A673 (cell line): ENCODE results near the gene ACSL4. TPM values are rescaled to one million over a fixed set of nuclear protein-coding genes. Genes with fewer than 3 reads are reported as not detected.

Experiments used
- BruUV-seq: library from RNA; stranded (reverse); fragments of 400-500 nt; replicated peaks from 2 replicates; lab custom pipeline; 2021; lab: Mats Ljungman, UMichigan
- CTCF ChIA-PET: fragments of 300-600 bp; sonication (Branson Sonifier 250); formaldehyde crosslinking; loops from one replicate; lab custom pipeline; 2022; ENCODE audit warnings: antibody characterized with exemption; lab: Charles Lee
- POLR2A ChIA-PET: fragments of 300-600 bp; sonication (Branson Sonifier 250); formaldehyde crosslinking; loops from one replicate; lab custom pipeline; 2022; ENCODE audit warnings: antibody characterized with exemption; ENCODE audit not compliant: low non-redundant PET; lab: Charles Lee
- DNase-seq: peaks from one replicate; pipeline ENCODE4 v3.0.0-alpha.2; 2015; ENCODE audit warnings: low spot score
- H3K27ac ChIP-seq: fragments of 200-600 bp; sonication (generic); 2 replicates; pipeline ENCODE4 v1.5.1; 2016; ENCODE audit warnings: mixed run types, low read depth, mild to moderate bottlenecking, mixed read lengths, antibody characterized with exemption, low read length; ENCODE audit not compliant: poor library complexity, severe bottlenecking
- H3K27me3 ChIP-seq: fragments of 200-600 bp; sonication (generic); replicated peaks from 2 replicates; pipeline ENCODE4 v1.6.1; 2017; ENCODE audit warnings: mixed run types, low read depth, mild to moderate bottlenecking, mixed read lengths, antibody characterized with exemption, low read length; ENCODE audit not compliant: insufficient read depth, poor library complexity
- H3K36me3 ChIP-seq: fragments of 200-600 bp; sonication (generic); 2 replicates; pipeline ENCODE4 v1.6.1; 2016; ENCODE audit warnings: mixed run types, mild to moderate bottlenecking, mixed read lengths, antibody characterized with exemption, low read length; ENCODE audit not compliant: insufficient read depth, poor library complexity, severe bottlenecking
- H3K4me1 ChIP-seq: fragments of 200-600 bp; sonication (generic); 2 replicates; pipeline ENCODE4 v1.6.1; 2017; ENCODE audit warnings: mixed run types, mild to moderate bottlenecking, mixed read lengths, antibody characterized with exemption, low read length; ENCODE audit not compliant: insufficient read depth, poor library complexity, severe bottlenecking
- H3K4me3 ChIP-seq: fragments of 200-600 bp; sonication (generic); 2 replicates; pipeline ENCODE4 v1.5.1; 2016; ENCODE audit warnings: low read depth, mixed run types, mild to moderate bottlenecking, mixed read lengths, low read length; ENCODE audit not compliant: poor library complexity, severe bottlenecking
- H3K9me3 ChIP-seq: fragments of 200-600 bp; sonication (generic); 2 replicates; pipeline ENCODE4 v1.6.1; 2016; ENCODE audit warnings: mixed run types, low read depth, mild to moderate bottlenecking, mixed read lengths, antibody characterized with exemption, low read length; ENCODE audit not compliant: poor library complexity, severe bottlenecking
- CTCF ChIP-seq: fragments of 300-800, 200-600 bp; sonication (generic); conservative IDR thresholded peaks from 2 replicates; pipeline ENCODE4 v1.5.1; 2017; ENCODE audit warnings: low read depth, mild to moderate bottlenecking, antibody characterized with exemption, low read length, moderate library complexity, mixed read lengths
- EZH2 ChIP-seq: fragments of 200-600 bp; sonication (generic); IDR thresholded peaks from 2 replicates; pipeline ENCODE4 v1.6.1; 2017; ENCODE audit warnings: borderline replicate concordance, low read depth, mild to moderate bottlenecking, mixed read lengths, antibody characterized with exemption, low read length; ENCODE audit not compliant: poor library complexity, severe bottlenecking
- intact Hi-C: fragments of 100-400 bp; cut with micrococcal nuclease; formaldehyde crosslinking; loops from one replicate; pipeline ENCODE4 v1.10.0; 2022; ENCODE audit not compliant: unreplicated experiment
- total RNA-seq: library from RNA; stranded (reverse); gene quantifications from 2 replicates; pipeline ENCODE4 v1.2.3, GENCODE V29; 2021

ACSL4 gene
- total RNA-seq, 1 experiment from 2014 or later = 59.7 TPM

- DNase-seq = no peak
- POLR2A ChIA-PET = no interaction called here
- Histone ChIP-seq H3K4me1 (no peaks in the 10 kb centered on the region), H3K4me3 (no peak overlapping the region), H3K27me3 (peaks cover 5% of the 10 kb centered on the region), H3K36me3 (no peaks in the 10 kb centered on the region), H3K9me3 (no peaks in the 10 kb centered on the region), H3K27ac (no peak overlapping the region)
- CTCF ChIA-PET = no interaction called here
- TF ChIP-seq EZH2 (no peak), CTCF (no peak)
- intact Hi-C loops = no loop called here
- no TSS peak for BruUV-seq
These were observed 27.8 kb upstream of the ACSL4 start for GRCh38 chrX:109760922-109761250.

GRCh38 chrX:109760209-109760921, 27.3 kb upstream of the ACSL4 start:
- ChIA-PET POLR2A (no interaction called here), CTCF (no interaction called here)
- Histone ChIP-seq H3K27ac (no peak overlapping the region), H3K36me3 (no peaks in the 10 kb centered on the region), H3K4me3 (no peak overlapping the region), H3K9me3 (no peaks in the 10 kb centered on the region), H3K27me3 (peaks cover 5% of the 10 kb centered on the region), H3K4me1 (no peaks in the 10 kb centered on the region)
- no peak for DNase-seq
- intact Hi-C loops = no loop called here
- BruUV-seq = no TSS peak
- TF ChIP-seq EZH2 = no peak
- TF ChIP-seq CTCF = no peak

- no TSS peak for BruUV-seq
- H3K27ac ChIP-seq = no peak overlapping the region
- H3K9me3 ChIP-seq = no peaks in the 10 kb centered on the region
- TF ChIP-seq EZH2 (no peak), CTCF (no peak)
- H3K4me1 ChIP-seq = no peaks in the 10 kb centered on the region
- POLR2A ChIA-PET = no interaction called here
- intact Hi-C loops = no loop called here
- no peak for DNase-seq
- CTCF ChIA-PET = interaction anchor here (0.7 kb wide), 1 partner anchor 253 kb away, joined by 10 read pairs; no protein-coding TSS in a partner anchor
- no peaks in the 10 kb centered on the region for H3K27me3 ChIP-seq
- no peaks in the 10 kb centered on the region for H3K36me3 ChIP-seq
- no peak overlapping the region for H3K4me3 ChIP-seq
These were observed 20.2 kb upstream of the ACSL4 start for GRCh38 chrX:109753256-109753655.
